K562 (cell line): ENCODE measurements around the gene XPO1. TPM values are rescaled to one million over a fixed set of nuclear protein-coding genes. Genes with fewer than 3 reads are reported as not detected.

Experiments used
- CCNT2 ChIP-seq: IDR thresholded peaks from 2 replicates; pipeline ENCODE4 v1.6.1; 2011; ENCODE audit warnings: borderline replicate concordance, low read depth, mild to moderate bottlenecking, moderate library complexity, mixed read lengths, low read length; ENCODE audit not compliant: insufficient read length; ENCODE audit errors: extremely low read depth
- COPS2 ChIP-seq: fragments of 450-650 bp; conservative IDR thresholded peaks from 2 replicates; pipeline ENCODE4 v1.6.1; 2016; ENCODE audit warnings: mild to moderate bottlenecking, moderate library complexity
- ESRRA ChIP-seq: fragments of 450-650 bp; IDR thresholded peaks from 2 replicates; pipeline ENCODE4 v1.6.1; 2014; ENCODE audit warnings: low read depth, mild to moderate bottlenecking, moderate library complexity, borderline replicate concordance
- FOXP1 ChIP-seq: sonication (generic); formaldehyde crosslinking; IDR thresholded peaks from 2 replicates; pipeline ENCODE4 v1.8.0; 2022; ENCODE audit warnings: mild to moderate bottlenecking, missing genetic modification reagents
- ILF3 ChIP-seq: fragments of 450-650 bp; IDR thresholded peaks from 2 replicates; pipeline ENCODE4 v1.6.1; 2018; ENCODE audit warnings: antibody characterized with exemption, mild to moderate bottlenecking, moderate library complexity, borderline replicate concordance
- IRF2 ChIP-seq: sonication (generic); formaldehyde crosslinking; IDR thresholded peaks from 2 replicates; pipeline ENCODE4 v1.8.1; 2022; ENCODE audit warnings: mild to moderate bottlenecking, missing genetic modification reagents
- MAFF ChIP-seq: IDR thresholded peaks from 2 replicates; pipeline ENCODE4 v1.6.1; 2012; ENCODE audit warnings: low read length, improper control_type of control experiment
- NCOA4 ChIP-seq: fragments of 450-650 bp; IDR thresholded peaks from 2 replicates; pipeline ENCODE4 v1.6.1; 2018; ENCODE audit warnings: mild to moderate bottlenecking; ENCODE audit not compliant: partially characterized antibody
- SAP30 ChIP-seq: fragments of 200-600 bp; sonication (generic); IDR thresholded peaks from 2 replicates; pipeline ENCODE4 v1.6.1; 2012; ENCODE audit warnings: borderline replicate concordance, low read depth, mild to moderate bottlenecking, moderate library complexity, low read length, control low read depth, inconsistent platforms; ENCODE audit not compliant: insufficient read depth, poor library complexity, severe bottlenecking
- SPI1 ChIP-seq: IDR thresholded peaks from 2 replicates; pipeline ENCODE4 v1.6.1; 2011; ENCODE audit warnings: low read depth, low read length, control low read depth, borderline replicate concordance
- YY1 ChIP-seq, 3 experiments: IDR thresholded peaks; 2 replicates each; pipeline ENCODE4 v1.6.1; 2011; ENCODE audit warnings: low read length in 2 of 3, mild to moderate bottlenecking in 2 of 3, moderate library complexity in 2 of 3, borderline replicate concordance in 1 of 3, control low read depth in 1 of 3, low read depth in 1 of 3; ENCODE audit not compliant: insufficient read depth in 3 of 3, insufficient replicate concordance in 2 of 3, control insufficient read depth in 1 of 3, insufficient read length in 1 of 3; ENCODE audit errors: extremely low read depth in 1 of 3
- ZBTB11 ChIP-seq, 3 experiments: fragments of 200-800 bp in 1 of 3; fragments of 250-450 bp in 1 of 3; fragments of 450-650 bp in 1 of 3; sonication (Bioruptor Pico) in 1 of 3; sonication (Bioruptor generic) in 1 of 3; formaldehyde crosslinking in 1 of 3; IDR thresholded peaks; 2 replicates each; pipeline versions ENCODE4 v1.6.1 to v1.8.0; 2016 to 2022; ENCODE audit warnings: mild to moderate bottlenecking in 2 of 3, missing genetic modification characterization in 2 of 3, missing compliant biosample characterization in 1 of 3, moderate library complexity in 1 of 3
- ZBTB7A ChIP-seq: IDR thresholded peaks from 2 replicates; pipeline ENCODE4 v1.6.1; 2011; ENCODE audit warnings: low read depth, mild to moderate bottlenecking, low read length, moderate library complexity, borderline replicate concordance; ENCODE audit not compliant: control insufficient read depth
- ZNF785 ChIP-seq: fragments of 250-450 bp; sonication (Bioruptor Pico); IDR thresholded peaks from 2 replicates; pipeline ENCODE4 v1.4.0; 2020; ENCODE audit warnings: mild to moderate bottlenecking
- polyA plus RNA-seq, 8 experiments: library from polyadenylated mRNA; depleted of rRNA in 4 of 8; stranded (reverse) in 5 of 8; unstranded in 3 of 8; fragments of >200 nt; fragmentation: Nextera tagmentation in 2 of 8; fragmentation: Illumina TruSeq in 1 of 8; extraction: Ambion mirVana in 2 of 8; extraction: Trizol in 1 of 8; gene quantifications; 2 replicates each; pipeline versions ENCODE4 v1.2.1 to v1.2.3, GENCODE V29; 2011 to 2014; ENCODE audit warnings: inconsistent platforms in 1 of 8, missing spikeins in 1 of 8
- total RNA-seq, 7 experiments: library from RNA; depleted of rRNA in 6 of 7; stranded (reverse); fragments of >200 nt in 6 of 7; fragmentation: Illumina TruSeq in 2 of 7; extraction: Trizol in 2 of 7; gene quantifications; 2 replicates each; pipeline versions ENCODE4 v1.2.1 to v1.2.3, GENCODE V29; 2011 to 2021; ENCODE audit warnings: low replicate concordance in 1 of 7
- TF ChIP-seq, protein P1 (sequence below): sonication (generic); formaldehyde crosslinking; IDR thresholded peaks from 2 replicates; pipeline ENCODE4 v1.8.1; 2023; ENCODE audit warnings: mild to moderate bottlenecking, missing genetic modification reagents

The XPO1 gene
- total and polyA plus RNA-seq, 9 of the 15 experiments (the other 6 are each of a cell fraction or from before 2014, with no cell fraction given), result 86.2 to 307 (median 216) TPM

GRCh38 chr2:61470122-61470951 is 67.8 kb downstream of the XPO1 start (continued):
- peak in 2 of 3 experiments; percentile 68 to 75 for TF ChIP-seq YY1 (IDR thresholded peaks at IDR 0.05; ENCODE audit: borderline replicate concordance in 1 of 3, control insufficient read depth in 1 of 3, extremely low read depth in 1 of 3, insufficient read depth in 3 of 3, insufficient read length in 1 of 3, insufficient replicate concordance in 2 of 3, low read depth in 1 of 3, low read length in 2 of 3)
- no peak for TF ChIP-seq COPS2
- TF ChIP-seq, protein P1, sequence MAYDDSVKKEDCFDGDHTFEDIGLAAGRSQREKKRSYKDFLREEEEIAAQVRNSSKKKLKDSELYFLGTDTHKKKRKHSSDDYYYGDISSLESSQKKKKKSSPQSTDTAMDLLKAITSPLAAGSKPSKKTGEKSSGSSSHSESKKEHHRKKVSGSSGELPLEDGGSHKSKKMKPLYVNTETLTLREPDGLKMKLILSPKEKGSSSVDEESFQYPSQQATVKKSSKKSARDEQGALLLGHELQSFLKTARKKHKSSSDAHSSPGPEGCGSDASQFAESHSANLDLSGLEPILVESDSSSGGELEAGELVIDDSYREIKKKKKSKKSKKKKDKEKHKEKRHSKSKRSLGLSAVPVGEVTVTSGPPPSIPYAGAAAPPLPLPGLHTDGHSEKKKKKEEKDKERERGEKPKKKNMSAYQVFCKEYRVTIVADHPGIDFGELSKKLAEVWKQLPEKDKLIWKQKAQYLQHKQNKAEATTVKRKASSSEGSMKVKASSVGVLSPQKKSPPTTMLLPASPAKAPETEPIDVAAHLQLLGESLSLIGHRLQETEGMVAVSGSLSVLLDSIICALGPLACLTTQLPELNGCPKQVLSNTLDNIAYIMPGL (CRISPR knock-in tag), result no peak
- no peak for TF ChIP-seq ZBTB7A
- no peak for TF ChIP-seq ZBTB11 (CRISPR knock-in tag; IDR thresholded peaks at IDR 0.05)
- TF ChIP-seq MAFF, result no peak
- peak; percentile 81 for TF ChIP-seq CCNT2
- no peak for TF ChIP-seq ESRRA
- no peak for TF ChIP-seq ILF3
- no peak for TF ChIP-seq SAP30
- no peak for TF ChIP-seq IRF2 (CRISPR knock-in tag)
- TF ChIP-seq FOXP1 (CRISPR knock-in tag), result no peak
- no peak for TF ChIP-seq SPI1
- no peak for TF ChIP-seq ZNF785 (CRISPR knock-in tag)
- TF ChIP-seq NCOA4, result no peak
